Measurements from ENCODE around the gene ZNF563.
A peak's percentile ranks its signal among the peaks of the same experiment; 100 is the strongest.
"Not testable (repeated sequence)": the region's sequence is repeated elsewhere in the genome, so short reads cannot be mapped to it uniquely, and the experiment has no call there.

ZNF563 gene

DNA sequence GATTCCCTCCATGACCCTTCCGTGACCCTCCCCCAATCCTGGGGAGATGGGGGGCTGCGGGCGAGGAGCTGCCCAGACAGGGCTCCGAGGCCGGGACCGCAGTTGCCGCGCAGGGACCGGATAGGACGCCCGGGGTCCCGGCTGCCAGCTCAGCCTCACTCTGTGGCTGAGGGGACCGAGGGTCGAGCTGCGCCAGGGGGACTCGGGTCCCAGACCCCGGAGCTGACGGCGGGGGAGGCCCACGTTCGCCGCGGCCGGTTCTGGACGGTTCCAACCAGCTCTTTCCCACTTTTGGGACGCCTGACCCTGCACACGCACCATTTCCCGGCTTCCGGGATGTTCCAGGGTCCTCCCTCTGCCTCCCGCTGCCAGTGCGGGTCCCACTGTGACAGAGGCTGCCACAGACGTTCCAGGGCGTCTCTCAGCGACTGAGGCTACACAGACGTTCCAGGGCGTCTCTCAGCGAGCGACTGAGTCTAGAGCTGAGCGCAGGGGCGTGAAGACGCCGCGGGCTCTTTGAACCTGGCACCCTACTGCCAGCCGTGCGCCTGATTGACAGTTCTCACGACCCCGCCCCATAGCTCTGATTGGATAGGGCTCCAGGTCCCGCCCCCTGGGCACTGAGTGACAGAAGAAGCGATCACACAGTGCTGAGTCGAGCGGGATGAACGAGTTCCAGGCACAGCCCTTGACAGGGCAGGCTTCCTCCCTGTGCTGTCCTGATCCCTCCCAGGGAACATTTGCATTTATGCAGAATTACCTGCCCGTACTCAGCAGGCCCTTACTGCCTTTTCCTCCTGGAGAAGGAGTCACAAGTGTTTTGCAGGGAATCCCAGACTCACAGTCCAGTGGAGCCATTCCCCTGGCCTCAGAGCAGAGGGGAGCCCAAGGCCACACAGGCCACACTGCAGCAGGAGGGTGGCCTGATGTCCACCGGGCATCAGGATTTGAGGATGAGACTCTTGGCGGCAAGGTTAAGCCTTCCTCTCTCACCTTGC lies at the start of gene ZNF563:
TSS of gene ZNF563 (minus strand) at position 472 of the 998 bp plus-strand sequence. CDS start at position 321, 151 bp downstream.
- peak; percentile 63 to 99 (median 95) for DNase-seq

DNA sequence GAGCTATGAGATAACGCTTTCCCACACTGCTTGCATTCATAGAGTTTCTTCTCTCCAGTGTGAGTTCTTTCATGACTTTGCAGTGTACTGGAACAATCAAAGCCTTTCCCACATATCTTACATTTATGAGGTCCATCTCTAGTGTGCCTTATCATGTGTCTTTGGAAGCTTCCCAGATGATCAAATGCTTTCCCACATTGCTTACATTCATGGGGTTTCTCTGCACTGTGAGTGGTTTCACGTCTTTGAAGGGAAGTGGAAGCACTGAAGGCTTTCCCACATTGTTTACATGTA lies 47.0 kb upstream of the ZNF563 start:
- DNase-seq: no peak

DNA sequence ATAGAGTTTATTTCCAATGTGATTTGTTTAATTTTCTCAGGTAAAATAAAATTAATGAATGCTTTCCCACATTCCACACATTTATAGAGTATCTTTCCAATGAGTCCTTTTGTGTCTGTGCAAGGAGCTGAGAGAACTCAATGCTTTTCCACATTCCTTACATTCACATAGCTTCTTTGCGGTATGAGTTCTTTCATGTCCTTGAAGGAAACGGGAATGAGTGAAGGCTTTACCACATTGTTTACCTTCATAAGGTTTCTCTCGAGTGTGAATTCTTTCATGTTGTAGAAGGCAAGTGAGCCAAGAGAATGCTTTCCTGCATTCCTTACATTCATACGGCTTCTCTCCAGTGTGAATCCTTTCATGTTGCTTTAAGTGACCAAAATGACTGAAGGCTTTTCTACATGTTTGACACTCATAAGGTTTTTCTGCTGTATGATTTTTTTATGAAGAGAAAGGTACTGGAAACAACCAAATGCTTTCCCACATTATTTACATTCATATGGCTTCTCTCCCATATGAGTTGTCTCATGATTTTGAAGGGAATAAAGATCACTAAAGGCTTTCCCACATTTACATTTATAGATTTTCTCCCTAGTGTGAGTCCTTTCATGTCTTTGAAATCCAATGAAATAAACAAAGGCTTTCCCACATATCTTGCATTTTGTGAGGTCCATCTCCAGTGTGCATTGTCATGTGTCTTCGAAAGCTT lies 46.5 kb upstream of the ZNF563 start:
- DNase-seq: no peak

DNA sequence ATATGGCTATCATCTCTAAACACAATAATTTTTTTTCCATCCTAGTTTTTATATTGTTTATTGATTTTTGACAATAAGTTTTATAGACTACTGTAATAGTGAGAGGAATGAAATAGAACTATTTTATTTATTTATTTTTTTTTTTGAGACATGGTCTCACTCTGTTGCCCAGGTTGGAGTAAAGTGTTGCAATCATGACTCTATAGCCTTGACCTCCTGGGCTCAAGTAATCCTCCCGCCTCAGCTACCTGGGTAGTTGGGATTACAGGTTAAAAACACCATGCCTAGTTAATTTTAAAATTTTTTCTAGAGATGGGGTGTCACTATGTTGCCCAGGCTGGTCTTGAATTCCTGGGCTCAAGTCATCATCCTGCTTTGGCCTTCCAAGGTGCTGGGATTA lies 40.6 kb upstream of the ZNF563 start:
- no peak for DNase-seq

DNA sequence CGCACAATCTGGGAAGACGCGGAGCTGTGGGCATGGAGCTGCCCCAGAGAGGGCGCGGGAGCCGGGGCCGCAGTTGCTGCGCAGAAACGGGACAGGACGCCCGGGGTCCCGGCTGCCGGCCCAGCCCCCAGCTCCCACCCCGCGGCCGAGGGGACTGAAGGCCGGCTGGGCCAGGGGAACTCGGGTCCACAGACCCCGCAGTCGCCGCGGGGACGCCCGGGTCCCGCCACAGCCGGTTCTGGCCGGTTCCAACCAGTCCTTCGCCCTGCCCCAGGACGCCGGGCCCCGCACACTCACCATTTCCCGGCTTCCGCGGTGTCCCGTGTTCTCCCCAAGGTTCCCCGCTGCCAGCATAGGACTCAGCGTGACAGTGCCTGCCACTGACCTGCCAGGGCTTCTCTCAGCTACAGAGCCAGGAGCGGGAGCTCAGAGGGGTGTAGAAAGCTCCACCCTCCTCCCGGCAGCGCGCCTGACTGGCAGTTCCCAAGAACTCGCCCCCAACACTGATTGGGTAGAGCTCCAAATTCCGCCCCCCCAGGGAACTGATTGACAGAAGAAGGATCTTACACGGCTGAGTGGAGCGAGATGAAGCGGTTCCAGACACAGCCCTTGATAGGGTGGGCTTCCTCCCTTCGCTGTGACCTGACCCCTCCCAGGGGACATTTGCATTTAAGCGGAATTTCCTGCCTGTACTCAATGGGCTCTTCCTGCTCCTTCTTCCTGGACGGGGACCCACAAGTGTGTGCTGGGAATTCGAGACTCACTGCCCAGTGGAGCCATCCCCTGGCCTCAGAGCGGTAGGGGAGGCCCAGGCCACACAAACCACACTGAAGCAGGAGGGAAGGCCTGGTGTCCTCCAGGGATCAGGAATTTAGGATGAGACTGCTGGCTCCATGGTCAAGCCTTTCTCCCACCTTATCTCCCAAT lies 32.1 kb upstream of the ZNF563 start, which contains the start of gene ZNF442:
TSS of gene ZNF442 (minus strand) at position 448 of the 927 bp plus-strand sequence. CDS start 2,052 bp downstream, outside the sequence.
- DNase-seq: peak; percentile 28 to 97 (median 92)

DNA sequence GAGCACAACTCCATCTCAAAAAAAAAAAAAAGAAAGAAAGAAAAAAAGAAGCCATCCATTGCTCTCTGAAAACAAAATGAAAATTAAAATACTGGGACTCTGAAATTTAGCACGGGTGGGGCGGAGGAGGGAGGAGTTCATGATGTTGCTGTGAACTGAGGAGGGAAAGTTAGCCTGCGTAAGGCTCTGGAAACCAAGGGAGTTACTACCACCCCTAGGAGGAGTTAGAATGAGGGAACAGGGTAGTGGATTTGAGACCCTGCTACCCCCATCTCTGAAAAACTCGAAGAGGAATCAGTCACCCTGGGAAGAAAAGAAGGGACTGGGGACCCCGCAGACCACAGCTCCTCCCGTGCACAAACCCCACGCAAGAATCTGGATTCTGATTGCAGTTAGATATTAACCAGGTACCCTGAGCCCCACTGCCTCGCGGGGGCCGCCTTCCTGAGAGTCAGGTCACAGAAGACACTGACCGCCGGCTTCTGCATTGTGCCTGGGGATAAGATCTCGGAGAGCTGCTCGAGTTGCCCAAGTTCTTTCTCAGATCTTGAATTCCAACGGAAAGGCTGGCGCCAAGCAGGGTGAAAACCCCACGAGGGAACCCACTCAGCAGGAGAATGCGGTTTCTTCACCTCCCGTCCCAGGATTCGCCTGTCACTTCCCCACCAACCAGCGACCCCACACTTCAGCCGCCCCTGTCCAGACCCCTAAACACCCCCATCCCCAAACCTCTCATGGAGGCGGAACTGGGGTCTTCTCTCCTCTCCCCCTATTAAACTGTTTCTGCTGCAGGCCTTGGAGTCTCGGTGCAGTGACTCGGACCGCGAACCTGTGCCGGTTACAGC lies 31.2 kb upstream of the ZNF563 start:
- peak in 16 of 56 donors; percentile 2 to 36 (median 26) for DNase-seq

DNA sequence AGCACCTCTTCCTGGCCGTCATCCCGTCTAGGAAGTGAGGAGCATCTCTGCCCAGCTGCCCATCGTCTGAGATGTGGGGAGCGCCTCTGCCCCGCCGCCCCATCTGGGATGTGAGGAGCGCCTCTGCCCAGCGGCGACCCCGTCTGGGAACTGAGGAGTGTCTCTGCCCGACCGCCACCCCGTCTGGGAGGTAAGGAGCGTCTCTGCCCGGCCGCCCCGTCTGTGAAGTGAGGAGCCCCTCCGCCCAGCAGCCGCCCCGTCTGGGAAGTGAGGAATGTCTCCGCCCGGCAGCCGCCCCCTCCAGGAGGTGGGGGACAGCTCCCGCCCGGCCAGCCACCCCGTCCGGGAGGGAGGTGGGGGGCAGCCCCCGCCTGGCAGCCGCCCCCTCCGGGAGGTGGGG lies 28.8 kb upstream of the ZNF563 start:
- not testable (repeated sequence) for DNase-seq

DNA sequence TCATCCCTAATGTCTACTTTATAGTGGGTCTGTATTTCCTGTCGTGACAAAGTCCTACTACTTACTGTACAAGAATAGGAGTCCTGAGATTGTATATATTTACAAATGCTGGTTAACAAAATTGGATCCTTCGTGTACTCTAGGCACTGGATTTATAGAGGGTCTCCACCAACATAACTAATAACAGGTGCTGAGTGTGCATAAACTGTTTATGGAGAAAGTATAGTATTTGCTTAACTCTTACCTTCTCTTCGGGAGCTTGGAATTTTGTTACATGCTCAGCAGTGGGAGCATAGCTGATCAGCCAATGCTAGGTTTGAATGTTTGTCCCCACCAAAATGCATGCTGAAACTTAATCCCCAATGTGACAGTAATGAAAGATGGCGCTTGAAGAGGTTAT lies 19.9 kb upstream of the ZNF563 start:
- no peak for DNase-seq

DNA sequence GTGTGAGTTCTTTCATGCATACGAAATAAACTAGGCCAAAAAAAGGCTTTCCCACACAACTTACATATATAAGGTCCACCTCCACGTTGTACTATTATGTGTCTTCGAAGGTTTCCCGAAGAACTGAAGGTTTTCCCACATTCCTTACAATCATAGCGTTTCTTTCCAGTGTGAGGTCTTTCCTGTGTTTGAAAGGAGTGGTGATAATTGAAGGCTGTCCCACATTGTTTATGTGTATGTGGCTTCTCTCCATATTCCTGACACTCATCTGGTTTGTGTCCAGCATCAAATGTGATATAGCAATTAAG lies 17.4 kb upstream of the ZNF563 start:
- no peak for DNase-seq

DNA sequence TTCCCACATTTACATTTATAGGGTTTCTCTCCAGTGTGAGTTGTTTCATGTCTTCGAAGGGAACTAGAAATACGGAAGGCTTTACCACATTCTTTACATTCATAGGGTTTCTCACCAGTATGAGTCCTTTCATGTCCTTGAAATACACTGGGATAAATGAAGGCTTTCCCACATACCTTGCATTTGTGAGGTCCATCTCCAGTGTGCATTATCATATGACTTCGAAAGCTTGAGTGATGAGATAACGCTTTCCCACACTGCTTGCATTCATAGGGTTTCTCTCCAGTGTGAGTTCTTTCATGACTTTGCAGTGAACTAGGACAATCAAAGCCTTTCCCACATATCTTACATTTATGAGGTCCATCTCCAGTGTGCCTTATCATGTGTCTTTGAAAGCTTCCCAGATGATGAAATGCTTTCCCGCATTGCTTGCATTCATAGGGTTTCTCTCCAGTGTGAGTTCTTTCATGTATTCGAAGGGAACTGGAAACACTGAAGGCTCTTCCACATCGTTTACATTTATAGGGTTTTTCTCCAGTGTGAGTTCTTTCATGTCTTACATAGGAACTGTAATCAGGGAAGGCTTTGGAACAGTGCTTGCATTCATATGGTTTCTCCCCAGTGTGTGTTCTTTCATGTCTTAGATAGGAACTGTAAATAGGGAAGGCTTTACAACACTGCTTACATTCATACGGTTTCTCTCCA lies 16.9 kb upstream of the ZNF563 start:
- no peak for DNase-seq

DNA sequence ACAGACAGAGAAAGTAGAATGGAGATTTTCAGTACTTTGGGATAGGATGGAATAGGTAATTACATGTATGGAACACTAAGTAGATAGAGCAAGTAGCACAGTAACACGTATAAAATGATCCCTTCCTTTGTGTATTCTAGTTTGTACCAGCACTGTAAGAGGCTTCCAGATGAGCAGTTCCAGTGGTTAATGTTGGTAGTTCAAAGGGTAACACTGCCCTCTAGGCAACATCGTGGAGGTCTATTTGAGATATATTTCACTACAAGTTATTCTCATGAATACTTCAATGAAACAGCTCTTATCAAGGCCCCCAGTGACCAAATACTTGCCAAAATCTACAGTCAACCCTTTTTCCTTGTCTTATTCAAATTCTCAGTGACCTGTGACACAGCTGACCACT lies 13.5 kb upstream of the ZNF563 start:
- DNase-seq: no peak

DNA sequence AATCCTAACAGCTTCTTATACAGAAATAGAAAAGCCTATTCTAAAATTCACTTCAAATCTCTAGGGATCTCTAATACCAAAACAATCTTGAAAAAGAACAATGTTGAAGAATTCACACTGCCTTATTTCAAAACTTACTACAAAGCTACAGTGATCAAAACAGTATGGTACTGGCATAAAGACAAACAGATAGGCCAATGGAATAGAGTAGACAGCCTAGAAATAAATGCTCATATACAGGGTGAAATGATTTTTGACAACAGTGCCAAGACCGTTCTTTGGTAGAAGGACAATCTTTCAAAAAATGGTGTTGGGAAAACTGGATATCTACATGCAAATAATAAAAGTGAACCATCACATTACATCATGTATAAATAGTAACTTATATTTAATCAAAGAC lies 11.8 kb upstream of the ZNF563 start:
- DNase-seq: no peak

DNA sequence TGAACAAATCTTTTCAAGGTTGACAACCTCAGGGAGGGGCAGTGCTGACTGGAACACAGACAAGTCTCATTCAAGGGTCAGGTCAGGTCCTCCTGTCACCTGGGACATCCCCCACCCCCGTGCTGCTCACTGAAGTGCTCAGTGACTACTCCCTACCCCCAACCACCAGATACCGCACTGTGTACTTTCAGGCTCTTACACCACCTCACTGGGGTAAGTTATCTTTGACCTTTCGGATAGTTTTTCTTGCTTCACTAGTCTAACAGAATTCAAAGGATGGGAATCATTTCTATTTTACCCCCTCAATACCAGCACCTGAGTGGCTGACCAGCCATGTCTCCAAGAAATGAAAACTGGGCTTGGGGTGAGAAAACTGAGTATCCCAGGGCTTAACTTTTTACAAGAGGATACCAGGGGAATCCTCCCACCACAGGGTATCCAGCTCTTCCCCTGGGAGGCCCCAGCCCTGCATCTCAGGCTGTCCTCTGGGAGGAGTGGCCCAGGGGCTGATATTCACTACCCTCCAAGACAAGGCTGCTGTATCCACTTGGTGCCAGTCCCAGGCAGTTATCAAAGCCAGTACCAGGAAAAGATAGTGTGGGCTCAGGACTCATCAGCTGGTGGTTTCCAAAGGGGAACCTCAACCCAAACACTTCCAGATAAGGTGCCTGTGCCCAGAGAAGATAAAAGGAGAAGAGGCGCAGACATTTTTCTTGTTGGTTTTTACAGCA lies 2.1 kb downstream of the ZNF563 start:
- DNase-seq: no peak

DNA sequence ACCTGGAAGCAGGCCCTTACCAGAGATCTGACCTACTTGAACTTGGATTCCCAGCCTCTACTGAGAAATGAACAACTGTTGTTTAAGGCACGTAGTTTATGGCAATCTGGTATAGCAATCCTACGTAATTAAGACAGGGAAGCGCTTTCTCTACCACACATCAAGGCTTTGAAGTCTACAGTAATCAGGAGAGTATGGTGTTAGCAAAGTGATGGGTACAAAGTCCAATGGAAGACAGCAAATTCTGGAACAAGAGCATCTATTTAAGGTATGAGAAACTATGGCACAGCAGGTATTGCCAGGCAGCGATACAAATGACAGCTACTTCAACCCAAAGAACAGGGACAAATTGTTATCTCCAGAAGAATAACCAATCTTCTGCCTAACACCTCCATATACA lies 3.1 kb downstream of the ZNF563 start:
- no peak for DNase-seq

DNA sequence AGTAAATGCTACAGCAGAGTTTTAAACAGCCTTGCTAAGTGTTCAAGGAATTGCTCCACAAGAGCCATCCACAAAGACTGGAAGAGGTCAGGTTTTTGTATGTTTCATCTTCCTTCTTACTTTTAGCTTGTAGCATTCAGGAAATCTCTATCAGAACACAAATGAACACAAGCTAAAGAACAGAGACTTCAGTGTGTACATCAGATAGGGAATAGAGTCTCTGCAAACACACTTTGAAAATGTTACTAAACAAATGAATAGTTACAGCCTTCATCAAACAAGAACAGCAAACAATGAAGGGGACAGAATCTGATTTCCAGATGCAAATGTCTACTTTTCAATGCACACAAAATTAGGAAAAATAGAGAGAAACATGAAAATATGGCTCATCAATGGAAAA lies 7.7 kb downstream of the ZNF563 start:
- no peak for DNase-seq

DNA sequence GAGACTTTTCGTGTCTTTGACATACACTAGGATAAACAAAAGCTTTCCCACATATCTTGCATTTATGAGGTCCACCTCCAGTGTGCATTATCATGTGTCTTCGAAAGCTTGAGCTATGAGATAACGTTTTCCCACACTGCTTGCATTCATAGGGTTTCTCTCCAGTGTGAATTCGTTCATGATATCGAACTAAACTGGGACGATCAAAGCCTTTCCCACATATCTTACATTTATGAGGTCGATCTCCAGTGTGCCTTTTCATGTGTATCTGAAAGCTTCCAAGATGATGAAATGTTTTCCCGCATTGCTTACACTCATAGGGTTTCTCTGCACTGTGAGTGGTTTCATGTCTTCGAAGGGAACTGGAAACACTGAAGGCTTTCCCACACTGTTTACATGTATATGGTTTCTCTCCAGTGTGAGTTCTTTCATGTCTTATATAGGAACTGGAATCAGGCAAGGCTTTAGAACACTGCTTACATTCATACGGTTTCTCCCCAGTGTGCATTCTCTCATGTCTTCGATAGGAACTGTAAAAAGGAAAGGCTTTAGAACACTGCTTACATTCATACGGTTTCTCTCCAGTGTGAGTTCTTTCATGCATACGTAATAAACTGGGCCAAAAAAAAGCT lies 14.5 kb downstream of the ZNF563 start:
- DNase-seq: no peak

DNA sequence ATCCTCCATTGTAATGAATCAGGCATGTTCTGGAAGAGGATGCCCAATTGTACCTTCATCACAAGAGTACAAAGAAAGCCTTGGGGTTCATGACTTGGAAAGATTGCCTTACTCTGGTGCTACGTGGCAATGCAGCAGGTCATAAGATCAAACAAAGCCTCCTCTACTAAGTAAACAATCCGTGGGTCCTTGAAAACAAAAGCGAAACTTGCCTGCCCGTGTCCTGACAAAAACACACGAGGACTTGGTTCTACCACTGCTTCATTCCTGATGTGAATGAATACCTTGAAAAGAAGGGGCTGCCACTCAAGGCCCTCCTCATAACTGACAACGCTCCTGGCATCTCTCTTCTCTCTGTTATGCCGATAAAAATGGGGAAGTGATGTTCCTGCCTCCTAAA lies 18.9 kb downstream of the ZNF563 start:
- DNase-seq: no peak

DNA sequence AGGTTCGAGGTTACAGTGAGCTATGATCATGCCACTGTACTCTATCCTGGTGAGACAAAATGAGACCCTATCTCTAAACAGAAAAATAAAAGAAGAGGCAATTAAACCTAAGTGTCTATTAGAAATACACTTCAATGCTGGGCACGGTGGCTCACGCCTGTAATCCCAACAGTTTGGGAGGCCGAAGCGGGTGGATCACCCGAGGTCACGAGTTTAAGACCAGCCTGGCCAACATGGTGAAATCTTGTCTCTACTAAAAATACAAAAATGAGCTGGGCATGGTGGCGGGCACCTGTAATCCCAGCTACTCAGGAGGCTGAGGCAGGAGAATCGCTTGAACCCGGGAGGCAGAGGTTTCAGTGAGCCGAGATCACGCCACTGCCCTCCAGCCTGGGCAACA lies 24.5 kb downstream of the ZNF563 start:
- not testable (repeated sequence) for DNase-seq

DNA sequence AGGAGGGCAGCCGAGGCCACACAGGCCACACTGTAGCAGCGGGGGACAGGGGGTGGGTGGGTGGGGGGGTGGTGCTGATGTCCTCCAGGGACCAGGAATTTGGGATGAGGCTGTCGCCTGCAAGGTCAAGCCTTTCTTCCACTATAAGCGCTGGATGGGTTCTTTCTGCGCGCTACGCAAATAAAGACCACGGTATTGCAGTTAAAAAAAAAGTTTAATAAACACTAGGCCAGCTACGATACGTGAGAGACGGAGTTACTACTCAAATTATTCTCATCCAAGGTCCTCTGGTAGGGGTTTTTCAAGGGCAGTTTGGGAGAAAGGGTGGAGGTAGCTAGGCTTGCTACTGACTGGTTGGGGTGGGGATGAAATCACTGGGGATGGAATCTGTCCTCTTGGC lies 38.2 kb downstream of the ZNF563 start:
- DNase-seq: no peak
